GM12872 (cell line): Measurements from ENCODE around the gene GNLY.

Experiments
- TF ChIP-seq, protein P1 (sequence below): IDR thresholded peaks from 3 replicates; pipeline ENCODE4 v1.5.1; 2011; ENCODE audit warnings: low read depth, mild to moderate bottlenecking, low read length, moderate library complexity; ENCODE audit not compliant: insufficient read depth

The GNLY gene

GRCh38 chr2:85660725-85661124, 33.4 kb upstream of the GNLY start:
- TF ChIP-seq, protein P1, sequence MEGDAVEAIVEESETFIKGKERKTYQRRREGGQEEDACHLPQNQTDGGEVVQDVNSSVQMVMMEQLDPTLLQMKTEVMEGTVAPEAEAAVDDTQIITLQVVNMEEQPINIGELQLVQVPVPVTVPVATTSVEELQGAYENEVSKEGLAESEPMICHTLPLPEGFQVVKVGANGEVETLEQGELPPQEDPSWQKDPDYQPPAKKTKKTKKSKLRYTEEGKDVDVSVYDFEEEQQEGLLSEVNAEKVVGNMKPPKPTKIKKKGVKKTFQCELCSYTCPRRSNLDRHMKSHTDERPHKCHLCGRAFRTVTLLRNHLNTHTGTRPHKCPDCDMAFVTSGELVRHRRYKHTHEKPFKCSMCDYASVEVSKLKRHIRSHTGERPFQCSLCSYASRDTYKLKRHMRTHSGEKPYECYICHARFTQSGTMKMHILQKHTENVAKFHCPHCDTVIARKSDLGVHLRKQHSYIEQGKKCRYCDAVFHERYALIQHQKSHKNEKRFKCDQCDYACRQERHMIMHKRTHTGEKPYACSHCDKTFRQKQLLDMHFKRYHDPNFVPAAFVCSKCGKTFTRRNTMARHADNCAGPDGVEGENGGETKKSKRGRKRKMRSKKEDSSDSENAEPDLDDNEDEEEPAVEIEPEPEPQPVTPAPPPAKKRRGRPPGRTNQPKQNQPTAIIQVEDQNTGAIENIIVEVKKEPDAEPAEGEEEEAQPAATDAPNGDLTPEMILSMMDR, result no peak

- TF ChIP-seq, protein P1, result no peak
These were observed 32.9 kb upstream of the GNLY start for GRCh38 chr2:85661139-85661858.

- TF ChIP-seq, protein P1, result no peak
These were observed 31.1 kb upstream of the GNLY start for GRCh38 chr2:85662899-85663593.

DNA sequence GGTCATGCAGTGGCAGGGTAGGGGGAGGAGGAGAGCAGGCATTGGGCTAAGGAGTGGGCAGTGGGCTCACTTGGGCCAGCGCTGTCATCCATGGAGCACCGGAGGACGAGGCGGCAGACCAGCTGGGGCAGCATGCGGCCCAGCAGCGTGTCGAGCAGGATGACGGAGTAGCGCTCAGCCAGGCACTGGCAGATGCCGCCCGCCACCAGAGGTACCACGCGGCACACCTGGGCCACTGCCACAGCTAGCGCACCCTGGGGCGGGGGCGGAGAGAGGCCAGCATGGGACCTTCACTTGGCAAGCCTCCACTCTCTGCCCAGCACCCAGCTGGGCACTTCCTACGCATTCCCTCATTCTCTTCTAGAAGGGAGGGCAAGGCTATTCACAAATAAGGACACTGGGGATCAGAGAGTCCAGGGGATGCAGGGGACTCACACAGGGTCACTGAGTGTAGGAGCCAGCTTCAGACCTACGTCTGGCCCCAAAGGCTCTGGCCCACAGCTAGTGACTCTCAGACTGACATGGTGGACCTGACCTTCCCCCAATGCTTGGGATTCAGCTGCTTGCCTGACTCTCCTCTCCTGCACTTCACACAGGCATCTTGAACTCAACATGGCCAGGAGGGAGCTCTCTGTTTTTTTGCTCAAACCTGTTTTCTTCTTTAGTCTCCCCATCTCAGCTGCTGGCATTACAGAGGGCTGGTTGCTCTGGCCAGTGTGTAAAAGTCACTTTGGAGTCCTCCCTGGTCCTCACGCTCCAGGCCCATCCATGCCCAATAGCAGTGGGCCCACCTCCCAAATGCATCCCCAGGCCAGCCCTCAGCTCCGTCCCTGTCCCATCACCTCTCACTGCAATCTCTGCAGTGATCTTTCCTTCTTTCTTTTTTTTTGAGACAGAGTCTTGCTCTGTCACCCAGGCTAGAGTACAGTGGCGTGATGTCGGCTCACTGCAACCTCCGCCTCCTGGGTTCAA, 30.3 kb upstream of the GNLY start:
- TF ChIP-seq, protein P1, result no peak

GRCh38 chr2:85665264-85665937, 28.8 kb upstream of the GNLY start:
- TF ChIP-seq, protein P1, result no peak

DNA sequence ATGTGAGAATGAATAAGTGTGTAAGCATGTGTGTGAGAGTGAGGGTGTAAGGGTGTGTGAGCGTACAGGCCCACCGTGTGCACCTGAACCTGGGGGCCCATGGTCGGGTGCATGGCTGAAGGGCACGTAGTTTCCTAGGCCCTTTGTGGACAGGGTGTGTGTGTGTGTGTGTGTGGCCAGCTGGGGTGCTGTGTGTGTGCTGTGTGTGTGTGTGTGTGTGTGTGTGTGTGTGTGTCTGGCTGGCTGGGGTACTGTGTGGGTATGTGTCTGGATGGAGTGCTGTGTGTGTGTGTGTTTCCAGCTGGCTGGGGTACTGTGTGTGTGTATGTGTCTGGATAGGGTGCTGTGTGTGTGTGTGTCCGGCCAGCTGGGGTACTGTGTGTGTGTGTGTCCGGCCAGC, 28.1 kb upstream of the GNLY start:
- TF ChIP-seq, protein P1, result no peak
